K562 (cell line): ENCODE measurements around the gene STOM. TPM values are rescaled to one million over a fixed set of nuclear protein-coding genes. Genes with fewer than 3 reads are reported as not detected.

Experiments used
- ATAC-seq: fragments of 200-7000 bp; cut with Tn5 transposase; 3 replicates; pipeline ENCODE4 v1.9.1; 2020; ENCODE audit warnings: moderate library complexity
- BruUV-seq: library from RNA; stranded (reverse); fragments of 400-500 nt; replicated peaks from 2 replicates; lab custom pipeline; 2021; lab: Mats Ljungman, UMichigan
- CTCF ChIA-PET: fragments of 300-600 bp; formaldehyde crosslinking; extraction: SDS; loops from one replicate; lab custom pipeline; 2021; ENCODE audit warnings: low intra/inter-chr PET ratio; lab: Yijun Ruan, JAX
- POLR2A ChIA-PET: fragments of 300-600, 350-650 bp; sonication (Branson Sonifier 250); formaldehyde crosslinking; extraction: SDS; loops from one replicate; lab custom pipeline; 2021; ENCODE audit warnings: antibody characterized with exemption, inconsistent platforms; lab: Yijun Ruan, JAX
- DNase-seq, 4 experiments: peaks; one replicate each; pipeline versions ENCODE4 v3.0.0 to v3.0.0-alpha.2; 2011 to 2018; ENCODE audit warnings: low spot score in 3 of 4, mixed read lengths in 3 of 4; ENCODE audit errors: extremely low read depth in 1 of 4
- FAIRE-seq: peaks from 2 replicates; lab custom pipeline; 2011; peaks lifted over from hg19 to GRCh38; lab: Jason Lieb, UNC
- H2AFZ ChIP-seq: 2 replicates; pipeline ENCODE4 v1.6.0; 2011; ENCODE audit warnings: low read depth, low read length, control low read depth, inconsistent platforms
- H3K27ac ChIP-seq: fragments of 200-600 bp; 3 replicates; pipeline ENCODE4 v1.8.0; 2011; ENCODE audit warnings: low read depth, mild to moderate bottlenecking, control low read depth, inconsistent platforms, low read length, moderate library complexity, mixed read lengths; ENCODE audit errors: extremely low read depth
- H3K27me3 ChIP-seq, 2 experiments: fragments of 300-600 bp in 1 of 2; 2 replicates in 1 of 2; 3 replicates in 1 of 2; pipeline versions ENCODE4 v1.6.0 to v1.8.0; 2011; ENCODE audit warnings: inconsistent platforms in 2 of 2, low read length in 2 of 2, mild to moderate bottlenecking in 1 of 2, mixed read lengths in 1 of 2, moderate library complexity in 1 of 2; ENCODE audit not compliant: control insufficient read depth in 2 of 2, insufficient read depth in 2 of 2
- H3K36me3 ChIP-seq: fragments of 300-600 bp; 3 replicates; pipeline ENCODE4 v1.8.0; 2011; ENCODE audit warnings: mild to moderate bottlenecking, low read length, inconsistent platforms; ENCODE audit not compliant: control insufficient read depth, insufficient read depth
- H3K4me1 ChIP-seq, 2 experiments: fragments of 200-600 bp in 1 of 2; replicated peaks in 1 of 2; 2 replicates in 1 of 2; 3 replicates in 1 of 2; pipeline versions ENCODE4 v1.5.1 to v1.8.0; 2011; ENCODE audit warnings: inconsistent platforms in 2 of 2, low read length in 2 of 2, mild to moderate bottlenecking in 1 of 2, mixed read lengths in 1 of 2, moderate library complexity in 1 of 2; ENCODE audit not compliant: control insufficient read depth in 2 of 2, insufficient read depth in 2 of 2
- H3K4me2 ChIP-seq: 2 replicates; pipeline ENCODE4 v1.6.1; 2011; ENCODE audit warnings: low read length, control low read depth, inconsistent platforms, mixed read lengths; ENCODE audit not compliant: insufficient read depth
- H3K4me3 ChIP-seq: fragments of 200-600 bp; sonication (generic), shearing (Covaris generic); 2 replicates; pipeline ENCODE4 v1.5.1; 2016; ENCODE audit warnings: control low read depth, inconsistent platforms
- H3K79me2 ChIP-seq: fragments of 200-600 bp; 3 replicates; pipeline ENCODE4 v1.8.0; 2011; ENCODE audit warnings: low read length, inconsistent platforms; ENCODE audit not compliant: control insufficient read depth, insufficient read depth
- H3K9ac ChIP-seq, 2 experiments: 2 replicates each; pipeline versions ENCODE4 v1.6.0 to v1.6.1; 2011; ENCODE audit warnings: low read depth in 2 of 2, low read length in 2 of 2, control low read depth in 1 of 2, inconsistent platforms in 1 of 2, mild to moderate bottlenecking in 1 of 2, mixed read lengths in 1 of 2; ENCODE audit not compliant: insufficient read depth in 1 of 2
- H3K9me1 ChIP-seq: one replicate; pipeline ENCODE4 v1.6.0; 2011; ENCODE audit warnings: inconsistent platforms, mild to moderate bottlenecking, low read length, moderate library complexity; ENCODE audit not compliant: control insufficient read depth, insufficient read depth
- H3K9me3 ChIP-seq: replicated peaks from 2 replicates; pipeline ENCODE4 v1.5.1; 2011; ENCODE audit warnings: low read depth, low read length, inconsistent platforms; ENCODE audit not compliant: control insufficient read depth, insufficient read depth
- H4K20me1 ChIP-seq: replicated peaks from 2 replicates; pipeline ENCODE4 v1.6.1; 2011; ENCODE audit warnings: low read length, inconsistent platforms, mixed read lengths; ENCODE audit not compliant: control insufficient read depth, insufficient read depth
- KAT2B ChIP-seq: IDR thresholded peaks from one replicate; pipeline ENCODE4 v1.6.1; 2012; ENCODE audit warnings: low read depth, mild to moderate bottlenecking, control low read depth, inconsistent platforms, low read length, moderate library complexity
- POLR3A ChIP-seq: IDR thresholded peaks from 2 replicates; pipeline ENCODE4 v1.6.1; 2011; ENCODE audit warnings: borderline replicate concordance, mild to moderate bottlenecking, moderate library complexity; ENCODE audit not compliant: insufficient read length, insufficient read depth; ENCODE audit errors: extremely low read depth
- RBM25 ChIP-seq: fragments of 200-400 bp; formaldehyde crosslinking; IDR thresholded peaks from 2 replicates; pipeline ENCODE4 v1.6.1; 2018; ENCODE audit warnings: low read length, low read depth, moderate library complexity; ENCODE audit not compliant: severe bottlenecking
- XRCC3 ChIP-seq: fragments of 450-650 bp; IDR thresholded peaks from 2 replicates; pipeline ENCODE4 v1.6.1; 2017; ENCODE audit warnings: mild to moderate bottlenecking, moderate library complexity
- WGBS: fragments of 100-300 bp; shearing (Covaris generic); methylation state at CpG from one replicate; pipeline ENCODE4 v1.1.6; 2016; ENCODE audit warnings: low coverage, mixed read lengths; ENCODE audit not compliant: insufficient coverage; ENCODE audit errors: missing lambda C conversion rate; 5-methylcytosine and 5-hydroxymethylcytosine counted together
- in situ Hi-C: fragments of 300-500 bp; cut with MboI; formaldehyde crosslinking; loops from 4 replicates; pipeline ENCODE4 v1.15.0; 2018; ENCODE audit warnings: inconsistent platforms, mixed read lengths
- intact Hi-C: fragments of 100-400 bp; cut with micrococcal nuclease; formaldehyde crosslinking; loops from 2 replicates; pipeline ENCODE4 v1.14.2; 2022
- polyA plus RNA-seq, 8 experiments: library from polyadenylated mRNA; depleted of rRNA in 4 of 8; stranded (reverse) in 5 of 8; unstranded in 3 of 8; fragments of >200 nt; fragmentation: Nextera tagmentation in 2 of 8; fragmentation: Illumina TruSeq in 1 of 8; extraction: Ambion mirVana in 2 of 8; extraction: Trizol in 1 of 8; gene quantifications; 2 replicates each; pipeline versions ENCODE4 v1.2.1 to v1.2.3, GENCODE V29; 2011 to 2014; ENCODE audit warnings: inconsistent platforms in 1 of 8, missing spikeins in 1 of 8
- total RNA-seq, 7 experiments: library from RNA; depleted of rRNA in 6 of 7; stranded (reverse); fragments of >200 nt in 6 of 7; fragmentation: Illumina TruSeq in 2 of 7; extraction: Trizol in 2 of 7; gene quantifications; 2 replicates each; pipeline versions ENCODE4 v1.2.1 to v1.2.3, GENCODE V29; 2011 to 2021; ENCODE audit warnings: low replicate concordance in 1 of 7
- TF ChIP-seq, protein P1 (sequence below), 2 experiments: fragments of 450-650 bp in 1 of 2; sonication (generic) in 1 of 2; formaldehyde crosslinking in 1 of 2; IDR thresholded peaks in 1 of 2; conservative IDR thresholded peaks in 1 of 2; 2 replicates each; pipeline versions ENCODE4 v1.6.1 to v1.8.1; 2016 to 2023; ENCODE audit warnings: mild to moderate bottlenecking in 2 of 2, moderate library complexity in 2 of 2, inconsistent platforms in 1 of 2, missing genetic modification reagents in 1 of 2

STOM gene
- total and polyA plus RNA-seq, 9 of the 15 experiments (the other 6 are each of a cell fraction or from before 2014, with no cell fraction given) = 23.2 to 140 (median 43.9) TPM

DNA sequence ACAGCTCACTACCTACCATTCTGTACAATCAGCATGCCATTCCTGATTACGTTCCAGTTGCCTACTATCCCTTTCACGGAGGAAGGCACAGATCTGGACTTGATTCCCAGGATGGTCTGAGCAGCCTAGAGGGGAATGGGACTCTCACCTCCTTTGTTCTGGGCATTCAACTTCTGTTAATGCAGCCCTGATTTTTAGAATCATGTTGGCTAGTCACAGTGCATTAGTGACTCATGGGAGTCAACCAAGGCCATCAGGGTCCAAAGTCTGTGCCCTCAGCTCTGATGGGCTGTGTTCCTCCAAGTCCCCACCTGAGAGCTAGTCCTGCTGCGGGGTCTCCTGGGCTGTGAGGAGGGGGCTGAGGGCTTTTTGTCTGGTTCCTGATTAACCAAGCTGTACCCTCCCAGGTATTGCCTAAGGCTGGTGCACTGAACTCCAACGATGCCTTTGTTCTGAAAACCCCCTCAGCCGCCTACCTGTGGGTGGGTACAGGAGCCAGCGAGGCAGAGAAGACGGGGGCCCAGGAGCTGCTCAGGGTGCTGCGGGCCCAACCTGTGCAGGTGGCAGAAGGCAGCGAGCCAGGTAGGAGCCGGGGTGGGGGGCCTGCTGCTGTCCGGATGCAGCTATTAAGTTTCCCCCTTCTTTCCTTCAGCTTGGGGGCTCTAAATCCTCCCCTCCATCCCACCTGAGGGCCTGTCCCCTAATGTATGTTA lies 43.0 kb downstream of the STOM start:
- FAIRE-seq = peak; percentile 46
- Histone ChIP-seq H3K36me3 (no peaks in the 10 kb centered on the region; the same call in 2 of the 3 replicates), H3K4me2 (no peak overlapping the region), H3K27ac (no peak overlapping the region), H3K9ac (no peak overlapping the region), H3K9me1 (no peaks in the 10 kb centered on the region), H3K79me2 (no peaks in the 10 kb centered on the region), H3K27me3 (no peaks in the 10 kb centered on the region), H2AFZ (no peak overlapping the region), H3K4me3 (no peak overlapping the region), H4K20me1 (no peaks in the 10 kb centered on the region), H3K4me1 (peaks cover 0 to 4% of the 10 kb centered on the region in 2 experiments; a peak in 2 of 5 replicates), H3K9me3 (no peaks in the 10 kb centered on the region)
- ChIA-PET POLR2A (interaction anchor here (1.2 kb wide), 1 partner anchor 17 kb away, joined by 4 read pairs; no protein-coding TSS in a partner anchor), CTCF (no interaction called here)
- no peak for DNase-seq
- no peak for ATAC-seq
- 51% methylated on average over 11 of the region's 11 CpGs for WGBS
- in situ Hi-C loops = no loop called here
- TF ChIP-seq POLR3A (no peak), XRCC3 (no peak), KAT2B (no peak), RBM25 (peak; percentile 43)
- TF ChIP-seq, protein P1, sequence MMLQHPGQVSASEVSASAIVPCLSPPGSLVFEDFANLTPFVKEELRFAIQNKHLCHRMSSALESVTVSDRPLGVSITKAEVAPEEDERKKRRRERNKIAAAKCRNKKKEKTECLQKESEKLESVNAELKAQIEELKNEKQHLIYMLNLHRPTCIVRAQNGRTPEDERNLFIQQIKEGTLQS (IDR thresholded peaks at IDR 0.05) = no peak
- TF ChIP-seq, protein P1 (CRISPR knock-in tag; conservative IDR thresholded peaks at IDR 0.05) = no peak
- intact Hi-C loops = loop anchor here (10.0 kb wide), 1 partner anchor 582 kb away; no protein-coding TSS in a partner anchor
- no TSS peak for BruUV-seq
